HG02981 (cell line): ENCODE results near the gene SRSF1.
"Not testable (repeated sequence)": the region's sequence is repeated elsewhere in the genome, so short reads cannot be mapped to it uniquely, and the experiment has no call there.

Experiments used
- ATAC-seq: cut with Tn5 transposase; IDR thresholded peaks from one replicate; pipeline ENCODE4 v1.9.1; 2021; ENCODE audit warnings: mild to moderate bottlenecking, moderate library complexity; ENCODE audit not compliant: unreplicated experiment

The SRSF1 gene

DNA sequence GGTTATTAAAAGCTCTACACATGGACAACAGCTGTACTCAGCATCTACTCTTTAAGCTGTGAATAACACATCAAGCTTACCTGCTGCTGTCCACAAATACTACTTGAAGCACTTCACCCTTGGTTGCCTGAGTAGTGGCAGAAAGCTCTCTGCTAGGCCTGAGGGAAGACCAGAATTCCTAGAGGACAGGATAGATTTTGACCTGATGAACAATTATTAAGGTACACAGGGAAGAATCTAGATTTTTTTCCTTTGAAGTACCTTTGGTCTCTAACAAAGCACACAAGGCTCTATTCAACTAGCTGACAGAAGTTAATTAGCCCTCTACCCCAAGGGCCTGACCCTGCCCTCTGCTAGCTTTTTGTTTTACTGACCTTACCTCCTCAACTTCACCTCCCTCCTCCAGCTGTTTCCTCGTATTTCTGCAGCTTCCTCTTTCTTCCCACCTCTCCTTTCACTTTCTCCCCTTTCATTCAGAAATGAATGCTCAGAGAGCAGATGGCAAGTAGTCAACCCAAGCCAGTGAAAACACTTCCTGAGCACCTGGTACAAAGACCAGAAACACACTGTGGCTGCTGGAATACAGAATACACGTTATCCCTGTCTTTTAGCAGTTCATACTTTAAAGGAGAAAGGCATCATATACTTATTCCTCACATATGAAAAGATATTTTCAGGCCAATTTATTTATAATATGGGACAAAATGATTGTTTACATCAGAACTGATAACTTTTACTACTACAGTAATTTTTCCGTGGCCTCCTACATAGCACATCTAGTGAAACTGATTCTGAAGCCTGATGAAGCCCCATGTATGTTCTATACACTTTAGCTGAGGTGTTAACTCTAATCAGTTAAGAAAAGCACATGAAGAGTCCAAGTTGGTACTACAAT lies 13.3 kb downstream of the SRSF1 start:
- ATAC-seq, result no peak

DNA sequence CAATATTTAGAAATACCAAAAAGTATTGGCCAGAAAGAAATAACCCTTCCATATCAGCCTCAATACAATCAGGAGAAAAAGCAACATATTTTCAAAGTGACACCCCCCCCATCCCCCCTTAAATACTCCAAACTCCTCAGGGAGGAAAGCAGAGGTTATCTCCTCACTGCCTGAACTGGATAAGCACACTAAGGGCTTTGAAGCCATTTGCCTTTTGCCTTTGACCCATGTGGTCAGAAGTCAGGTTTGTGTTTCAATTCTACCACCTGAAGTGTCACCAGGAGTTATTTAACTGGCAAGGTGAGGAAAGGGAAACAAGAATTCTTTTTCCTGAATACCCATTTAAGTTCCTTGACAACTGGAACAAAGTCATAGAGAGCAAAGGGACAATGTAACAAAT lies 15.5 kb downstream of the SRSF1 start:
- no peak for ATAC-seq

GRCh38 chr17:57990037-57990436 lies 17.0 kb downstream of the SRSF1 start:
- ATAC-seq, result no peak

GRCh38 chr17:57988301-57989250 lies 18.5 kb downstream of the SRSF1 start:
- ATAC-seq, result peak; percentile 65

DNA sequence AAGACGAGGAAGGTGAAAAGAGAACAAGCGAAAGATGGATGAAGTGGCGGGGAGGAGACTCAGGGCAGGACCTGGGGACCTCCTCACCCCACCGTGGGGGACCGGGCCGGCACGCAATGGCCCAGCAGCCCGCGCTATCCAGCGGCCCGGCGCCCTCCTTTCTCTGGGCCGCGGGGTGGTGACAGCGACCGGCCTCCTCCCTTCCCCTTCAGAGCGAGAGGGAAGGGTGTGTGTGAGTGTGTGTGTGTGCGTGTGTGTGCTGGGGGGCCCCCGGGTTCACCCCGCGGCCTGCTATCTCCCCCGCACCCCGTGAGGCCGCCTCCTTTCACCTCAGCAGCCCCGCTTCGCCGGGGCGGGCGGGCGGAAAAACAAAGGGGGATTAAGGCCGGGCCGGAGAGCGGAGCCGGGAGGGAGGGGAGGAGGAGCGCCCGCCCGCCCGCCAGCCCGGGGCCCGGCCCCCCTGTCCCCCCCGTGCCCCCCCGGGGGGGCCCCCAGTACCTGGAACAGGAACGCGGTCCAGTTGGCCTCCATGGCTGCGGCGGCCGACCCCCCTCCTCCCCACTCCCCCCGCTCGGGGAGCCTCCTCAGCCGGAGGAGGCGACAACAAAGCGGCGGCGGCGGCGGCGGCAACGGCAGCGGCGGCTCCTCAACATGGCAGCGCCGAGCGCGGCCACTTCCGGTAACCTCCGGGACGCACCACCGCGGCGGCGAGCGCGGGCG lies 19.3 kb downstream of the SRSF1 start, which contains the start of gene VEZF1:
TSS of gene VEZF1 (minus strand) at position 674 of the 720 bp plus-strand sequence. CDS start at position 531, 143 bp downstream.
- peak; percentile 61 for ATAC-seq

- peak; percentile 8 for ATAC-seq
Observed at GRCh38 chr17:57986841-57987580, 20.0 kb downstream of the SRSF1 start.

DNA sequence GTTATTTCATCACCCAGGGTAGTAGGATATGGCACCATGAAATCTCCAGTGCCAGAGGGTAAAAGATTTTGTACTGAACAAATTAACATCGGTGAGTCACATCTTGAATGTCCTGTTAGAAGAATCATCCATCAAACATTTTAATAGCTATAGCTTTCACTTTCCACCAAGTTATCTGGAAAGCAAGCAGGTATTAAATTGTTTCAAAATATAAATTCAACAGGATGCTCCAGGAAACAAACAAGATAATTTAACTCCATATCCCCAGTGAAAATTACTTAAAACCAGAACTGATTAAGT lies 21.4 kb downstream of the SRSF1 start:
- ATAC-seq, result no peak

GRCh38 chr17:57984936-57985674 lies 21.9 kb downstream of the SRSF1 start:
- ATAC-seq, result no peak

GRCh38 chr17:57984261-57984890 lies 22.7 kb downstream of the SRSF1 start:
- no peak for ATAC-seq

GRCh38 chr17:57983446-57983845 lies 23.6 kb downstream of the SRSF1 start:
- ATAC-seq, result no peak

DNA sequence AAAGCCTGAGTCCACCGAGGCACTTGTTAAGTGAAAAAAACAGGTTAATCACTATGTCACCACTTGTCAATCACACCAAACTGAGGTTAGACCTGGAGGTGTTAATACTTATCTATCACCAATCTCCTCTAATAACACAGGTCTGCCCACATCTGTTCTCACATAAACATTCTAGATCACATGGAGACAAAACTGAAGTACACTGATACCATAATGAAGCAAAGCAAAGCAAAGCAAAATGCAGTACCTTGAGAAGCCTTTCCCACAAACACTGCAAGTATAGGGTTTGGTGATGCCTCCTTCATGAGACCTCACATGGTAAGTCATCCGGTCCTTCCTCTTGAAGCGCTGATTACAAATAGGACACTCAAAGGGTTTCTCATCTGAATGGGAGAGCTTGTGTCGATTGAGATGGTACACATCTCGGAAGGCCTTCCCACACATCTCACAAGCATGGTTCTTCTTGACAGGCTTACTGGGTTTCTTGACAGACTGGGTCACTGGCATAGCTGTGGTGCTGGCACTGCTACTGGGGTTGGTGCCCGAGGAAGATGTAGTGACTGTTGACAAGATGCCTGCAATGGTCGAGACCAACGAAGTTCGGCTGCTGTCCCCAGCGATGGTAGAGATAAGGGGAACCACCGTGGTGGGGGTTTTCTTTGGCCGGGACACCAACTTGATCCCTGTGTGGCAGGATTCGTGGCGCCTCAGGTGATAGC lies 24.4 kb downstream of the SRSF1 start:
- no peak for ATAC-seq

- no peak for ATAC-seq
Observed at GRCh38 chr17:57980522-57980921, 26.5 kb downstream of the SRSF1 start.

GRCh38 chr17:57979076-57979475 lies 28.0 kb downstream of the SRSF1 start:
- ATAC-seq, result no peak

GRCh38 chr17:57976594-57976993 lies 30.5 kb downstream of the SRSF1 start:
- ATAC-seq, result no peak

- ATAC-seq, result no peak
Observed at GRCh38 chr17:57975044-57975443, 32.0 kb downstream of the SRSF1 start.

- not testable (repeated sequence) for ATAC-seq
Observed at GRCh38 chr17:57974053-57974824, 32.8 kb downstream of the SRSF1 start.

- no peak for ATAC-seq
Observed at GRCh38 chr17:57972151-57972550, 34.9 kb downstream of the SRSF1 start.

GRCh38 chr17:57971572-57971971 lies 35.5 kb downstream of the SRSF1 start:
- no peak for ATAC-seq
